Kidney epithelial cell (primary cell): ENCODE data around the gene PRAMEF1. TPM values are rescaled to one million over a fixed set of nuclear protein-coding genes. Genes with fewer than 3 reads are reported as not detected.

Source experiments
- DNase-seq: peaks from one replicate; pipeline ENCODE4 v3.0.0-alpha.2; 2010; ENCODE audit warnings: low read depth
- H3K27me3 ChIP-seq: 2 replicates; pipeline ENCODE4 v1.6.0; 2011; ENCODE audit warnings: low read length; ENCODE audit not compliant: control insufficient read depth, insufficient read depth
- H3K36me3 ChIP-seq: 2 replicates; pipeline ENCODE4 v1.5.1; 2011; ENCODE audit warnings: low read length; ENCODE audit not compliant: control insufficient read depth, insufficient read depth
- H3K4me3 ChIP-seq: 2 replicates; pipeline ENCODE4 v1.5.1; 2011; ENCODE audit warnings: low read depth, mild to moderate bottlenecking, control low read depth, low read length
- CTCF ChIP-seq: IDR thresholded peaks from 2 replicates; pipeline ENCODE4 v1.5.1; 2011; ENCODE audit warnings: mild to moderate bottlenecking, moderate library complexity, low read length, control low read depth, inconsistent platforms; ENCODE audit not compliant: insufficient read depth, poor library complexity, severe bottlenecking
- total RNA-seq: library from RNA; depleted of rRNA; stranded (reverse); fragments of >200 nt; gene quantifications from 2 replicates; pipeline ENCODE4 v1.2.3, GENCODE V29; 2015

Gene PRAMEF1
- total RNA-seq, 1 donor from 2014 or later = not detected

GRCh38 chr1:12763479-12763878, 27.7 kb upstream of the PRAMEF1 start:
- TF ChIP-seq CTCF = no peak
- Histone ChIP-seq H3K27me3 (no peaks in the 10 kb centered on the region), H3K4me3 (no peak overlapping the region), H3K36me3 (no peaks in the 10 kb centered on the region)
- DNase-seq = no peak

GRCh38 chr1:12764016-12764415, 27.2 kb upstream of the PRAMEF1 start:
- no peaks in the 10 kb centered on the region for H3K27me3 ChIP-seq
- H3K4me3 ChIP-seq = no peak overlapping the region
- TF ChIP-seq CTCF = no peak
- no peak for DNase-seq
- no peaks in the 10 kb centered on the region for H3K36me3 ChIP-seq

- no peak for DNase-seq
- Histone ChIP-seq H3K27me3 (no peaks in the 10 kb centered on the region), H3K36me3 (no peaks in the 10 kb centered on the region), H3K4me3 (no peak overlapping the region)
- TF ChIP-seq CTCF = no peak
Measured at GRCh38 chr1:12769031-12769430, 22.2 kb upstream of the PRAMEF1 start.

- DNase-seq = no peak
- Histone ChIP-seq H3K4me3 (no peak overlapping the region), H3K36me3 (no peaks in the 10 kb centered on the region), H3K27me3 (no peaks in the 10 kb centered on the region)
- TF ChIP-seq CTCF = no peak
Measured at GRCh38 chr1:12769976-12770505, 21.2 kb upstream of the PRAMEF1 start.

GRCh38 chr1:12770620-12771019, 20.6 kb upstream of the PRAMEF1 start:
- TF ChIP-seq CTCF = no peak
- Histone ChIP-seq H3K36me3 (no peaks in the 10 kb centered on the region), H3K4me3 (no peak overlapping the region), H3K27me3 (no peaks in the 10 kb centered on the region)
- DNase-seq = no peak

GRCh38 chr1:12771186-12771585, 20.0 kb upstream of the PRAMEF1 start:
- H3K36me3 ChIP-seq = no peaks in the 10 kb centered on the region
- TF ChIP-seq CTCF = no peak
- no peak for DNase-seq
- no peaks in the 10 kb centered on the region for H3K27me3 ChIP-seq
- H3K4me3 ChIP-seq = no peak overlapping the region
